IMR-90 (cell line): ENCODE data around the gene WSB1.

Experiments used
- CTCF ChIP-seq: conservative IDR thresholded peaks from 2 replicates; pipeline ENCODE4 v1.5.1; 2012; ENCODE audit warnings: mild to moderate bottlenecking, low read depth, low read length, improper control_type of control experiment
- MAFK ChIP-seq: IDR thresholded peaks from 2 replicates; pipeline ENCODE4 v1.6.1; 2012; ENCODE audit warnings: low read depth, low read length, improper control_type of control experiment
- MXI1 ChIP-seq: IDR thresholded peaks from 2 replicates; pipeline ENCODE4 v1.6.1; 2012; ENCODE audit warnings: low read depth, mild to moderate bottlenecking, low read length, moderate library complexity, borderline replicate concordance
- POLR2A ChIP-seq: IDR thresholded peaks from 2 replicates; pipeline ENCODE4 v1.6.1; 2012; ENCODE audit warnings: mild to moderate bottlenecking, low read depth, low read length
- RAD21 ChIP-seq: IDR thresholded peaks from 2 replicates; pipeline ENCODE4 v1.6.1; 2012; ENCODE audit warnings: low read length, improper control_type of control experiment
- RCOR1 ChIP-seq: IDR thresholded peaks from 2 replicates; pipeline ENCODE4 v1.6.1; 2012; ENCODE audit warnings: mild to moderate bottlenecking, low read length, improper control_type of control experiment; ENCODE audit not compliant: insufficient replicate concordance
- RFX5 ChIP-seq: IDR thresholded peaks from 2 replicates; pipeline ENCODE4 v1.8.0; 2012; ENCODE audit warnings: low read depth, mild to moderate bottlenecking, low read length, moderate library complexity
- USF2 ChIP-seq: fragments of 150-350 bp; IDR thresholded peaks from 2 replicates; pipeline ENCODE4 v1.6.1; 2017; ENCODE audit warnings: mild to moderate bottlenecking, antibody characterized with exemption, low read length, low read depth

DNA sequence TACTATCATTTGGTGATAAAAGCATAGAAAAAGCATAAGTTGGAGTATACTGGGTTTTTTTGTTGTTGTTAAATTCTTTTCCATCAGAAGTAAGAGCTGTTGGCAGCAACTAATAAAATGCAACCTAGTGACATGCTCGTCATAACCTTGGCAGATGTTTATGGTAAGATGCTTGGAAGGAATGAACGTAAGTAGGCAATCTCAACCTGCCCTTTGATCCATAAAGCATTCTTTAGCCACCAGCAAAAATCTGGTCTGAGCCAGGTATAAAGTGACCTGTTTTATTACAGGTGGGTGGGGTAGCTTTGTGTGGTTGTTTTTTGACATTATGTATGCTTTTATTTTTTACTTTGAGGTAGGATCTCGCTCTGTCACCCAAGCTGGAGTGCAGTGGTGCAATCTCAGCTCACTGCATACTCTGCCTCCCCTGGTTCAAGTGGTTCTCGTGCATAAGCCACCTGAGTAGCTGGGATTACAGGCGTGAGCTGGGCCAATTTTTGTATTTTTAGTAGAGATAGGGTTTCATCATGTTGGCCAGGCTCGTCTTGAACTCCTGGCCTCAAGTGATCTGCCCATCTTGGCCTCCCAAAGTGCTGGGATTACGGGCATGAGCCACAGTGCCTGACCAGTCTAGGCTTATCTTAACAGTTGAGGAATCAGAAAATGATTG is 22.0 kb downstream of the WSB1 start:
- no peak for TF ChIP-seq CTCF
- no peak for TF ChIP-seq RFX5
- TF ChIP-seq POLR2A: no peak
- no peak for TF ChIP-seq RAD21
- no peak for TF ChIP-seq MXI1
- no peak for TF ChIP-seq MAFK
- TF ChIP-seq RCOR1: no peak
- no peak for TF ChIP-seq USF2
